Endodermal cell (in vitro differentiated cells): ENCODE measurements around the gene PKD2. TPM values are rescaled to one million over a fixed set of nuclear protein-coding genes. Genes with fewer than 3 reads are reported as not detected.

Source experiments
- DNase-seq: peaks from one replicate; pipeline ENCODE4 v3.0.0-alpha.2; 2017
- H3K27ac ChIP-seq: 2 replicates; pipeline ENCODE4 v1.5.1; 2013; ENCODE audit warnings: mild to moderate bottlenecking, low read depth, low read length, moderate library complexity
- H3K27me3 ChIP-seq: 2 replicates; pipeline ENCODE4 v1.6.1; 2013; ENCODE audit warnings: mild to moderate bottlenecking, low read length, moderate library complexity; ENCODE audit not compliant: insufficient read depth, control insufficient read depth, poor library complexity, severe bottlenecking
- H3K36me3 ChIP-seq: 2 replicates; pipeline ENCODE4 v1.7.0; 2013; ENCODE audit warnings: mild to moderate bottlenecking, low read length, moderate library complexity; ENCODE audit not compliant: control insufficient read depth, insufficient read depth
- H3K4me1 ChIP-seq: one replicate; pipeline ENCODE4 v1.7.0; 2013; ENCODE audit warnings: low read length; ENCODE audit not compliant: control insufficient read depth, insufficient read depth
- H3K4me3 ChIP-seq: 2 replicates; pipeline ENCODE4 v1.5.1; 2013; ENCODE audit warnings: mild to moderate bottlenecking, low read length, moderate library complexity
- H3K9ac ChIP-seq: 2 replicates; pipeline ENCODE4 v1.6.1; 2013; ENCODE audit warnings: mild to moderate bottlenecking, low read length, moderate library complexity; ENCODE audit not compliant: poor library complexity, severe bottlenecking; ENCODE audit errors: extremely low read depth
- H3K9me3 ChIP-seq: 2 replicates; pipeline ENCODE4 v1.6.1; 2013; ENCODE audit warnings: mild to moderate bottlenecking, low read length, moderate library complexity; ENCODE audit not compliant: control insufficient read depth
- H3K27ac Mint-ChIP-seq: 2 replicates; pipeline ENCODE4 v1.8.0; 2020; ENCODE audit warnings: mixed read lengths
- H3K27me3 Mint-ChIP-seq: 2 replicates; pipeline ENCODE4 v1.8.0; 2021; ENCODE audit warnings: mild to moderate bottlenecking, mixed read lengths; ENCODE audit not compliant: insufficient read depth
- H3K36me3 Mint-ChIP-seq: 2 replicates; pipeline ENCODE4 v1.8.0; 2020; ENCODE audit warnings: low read depth, mixed read lengths
- H3K4me1 Mint-ChIP-seq: 2 replicates; pipeline ENCODE4 v1.8.0; 2020; ENCODE audit warnings: mixed read lengths
- H3K4me3 Mint-ChIP-seq: 2 replicates; pipeline ENCODE4 v1.8.0; 2020; ENCODE audit warnings: mild to moderate bottlenecking, moderate library complexity, mixed read lengths
- H3K9me3 Mint-ChIP-seq: 2 replicates; pipeline ENCODE4 v1.8.0; 2020; ENCODE audit warnings: mild to moderate bottlenecking, mixed read lengths
- CTCF ChIP-seq: fragments of 200-600 bp; sonication (generic); conservative IDR thresholded peaks from 2 replicates; pipeline ENCODE4 v1.5.0; 2021; ENCODE audit warnings: antibody characterized with exemption, mild to moderate bottlenecking
- WGBS, 2 experiments: methylation state at CpG; one replicate each; pipeline versions ENCODE4 v1.1.5 to v1.1.7; 2013; ENCODE audit warnings: missing lambda C conversion rate in 2 of 2, mixed read lengths in 1 of 2; ENCODE audit not compliant: insufficient coverage in 1 of 2, insufficient read length in 1 of 2; 5-methylcytosine and 5-hydroxymethylcytosine counted together
- total RNA-seq, 2 donors: library from RNA; stranded (reverse); fragmentation: NEBNext Ultra II Directional in 1 of 2; extraction: Animal tissue kit (Norgen Biotek cat#: 25700) in 1 of 2; gene quantifications; 2 replicates in 1 of 2; 3 replicates in 1 of 2; pipeline ENCODE4 v1.2.1, GENCODE V29; 2021

The PKD2 gene
- total RNA-seq, 2 donors from 2014 or later = 31.4 to 34.2 TPM

DNA sequence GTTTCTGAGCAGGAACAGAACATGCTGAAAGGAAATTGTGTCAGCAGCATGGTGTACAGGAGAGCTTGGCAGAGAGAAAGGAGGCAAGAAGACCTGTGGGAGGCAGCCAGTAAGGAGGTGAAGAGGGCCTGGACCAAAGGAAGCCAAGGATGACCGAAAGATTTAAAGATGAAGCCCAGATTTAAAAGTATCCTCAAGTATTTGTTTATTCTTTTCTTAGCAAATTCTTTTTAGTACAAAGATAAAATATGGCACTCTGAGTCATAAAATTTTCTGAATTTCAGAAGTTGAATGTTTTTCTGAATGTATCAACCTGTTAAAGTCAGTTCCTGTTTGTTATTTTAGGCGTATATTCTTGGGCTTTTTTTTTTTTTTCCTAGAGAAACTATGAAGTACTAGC, 3.5 kb downstream of the PKD2 start:
- H3K27me3 ChIP-seq = no peaks in the 10 kb centered on the region
- H3K4me1 ChIP-seq = peaks cover 3% of the 10 kb centered on the region
- H3K4me3 ChIP-seq = peak overlapping the region; percentile 21
- Mint-ChIP-seq H3K4me1 (peaks cover 40% of the 10 kb centered on the region), H3K36me3 (peaks cover 2% of the 10 kb centered on the region), H3K9me3 (no peaks in the 10 kb centered on the region), H3K27me3 (peaks cover 9% of the 10 kb centered on the region), H3K4me3 (no peak overlapping the region), H3K27ac (no peak overlapping the region)
- no peaks in the 10 kb centered on the region for H3K36me3 ChIP-seq
- no peak overlapping the region for H3K9ac ChIP-seq
- H3K27ac ChIP-seq = no peak overlapping the region
- no peak for TF ChIP-seq CTCF
- no peaks in the 10 kb centered on the region for H3K9me3 ChIP-seq
- no peak for DNase-seq
- 72% methylated on average over 2 of the region's 2 CpGs; no CpG with 5 or more reads in 1 of the 2 experiments for WGBS, 2 experiments

- H3K9me3 Mint-ChIP-seq = no peaks in the 10 kb centered on the region
- H3K36me3 Mint-ChIP-seq = peaks cover 5% of the 10 kb centered on the region
- no peaks in the 10 kb centered on the region for H3K27me3 Mint-ChIP-seq
- Histone ChIP-seq H3K9ac (no peak overlapping the region), H3K4me1 (peaks cover 3% of the 10 kb centered on the region), H3K27me3 (no peaks in the 10 kb centered on the region), H3K4me3 (no peak overlapping the region), H3K36me3 (no peaks in the 10 kb centered on the region), H3K9me3 (no peaks in the 10 kb centered on the region), H3K27ac (no peak overlapping the region)
- no peak for DNase-seq
- peaks cover 31% of the 10 kb centered on the region for H3K4me1 Mint-ChIP-seq
- no peak overlapping the region for H3K27ac Mint-ChIP-seq
- no peak for TF ChIP-seq CTCF
- WGBS, 2 experiments = 89 to 100% methylated on average over 1 to 2 of the region's 3 CpGs
- H3K4me3 Mint-ChIP-seq = no peak overlapping the region
These were observed 5.2 kb downstream of the PKD2 start for GRCh38 chr4:88012647-88013046.

DNA sequence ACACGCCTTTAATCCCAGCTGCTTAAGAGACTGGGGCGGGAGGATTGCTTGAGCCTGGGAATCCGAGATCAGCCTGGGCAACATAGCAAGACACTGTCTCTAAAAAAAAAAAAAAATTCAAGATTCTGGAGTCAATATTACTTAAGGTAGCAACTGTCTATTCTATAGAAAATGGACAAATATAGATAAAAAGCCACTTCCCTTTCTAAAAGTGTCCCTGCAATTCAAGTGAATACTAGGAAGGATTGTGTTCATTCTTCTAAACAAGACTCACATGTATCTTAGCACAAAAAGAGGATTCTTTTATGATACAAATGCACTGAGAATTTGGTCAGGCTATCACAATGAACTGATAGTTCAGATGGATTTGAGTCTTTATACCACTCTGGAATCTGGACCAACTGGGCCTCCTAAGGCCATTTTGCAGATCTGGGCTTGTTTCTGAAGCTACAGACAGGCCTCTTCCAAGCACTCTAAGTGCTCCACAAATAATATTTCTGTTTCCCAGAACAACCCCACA, 7.0 kb downstream of the PKD2 start:
- Histone ChIP-seq H3K27me3 (no peaks in the 10 kb centered on the region), H3K9ac (no peak overlapping the region), H3K9me3 (no peaks in the 10 kb centered on the region), H3K27ac (no peak overlapping the region), H3K36me3 (peaks cover 4% of the 10 kb centered on the region), H3K4me1 (peaks cover 3% of the 10 kb centered on the region), H3K4me3 (no peak overlapping the region)
- no peaks in the 10 kb centered on the region for H3K9me3 Mint-ChIP-seq
- H3K27ac Mint-ChIP-seq = no peak overlapping the region
- H3K4me3 Mint-ChIP-seq = no peak overlapping the region
- no peak for DNase-seq
- no peak for TF ChIP-seq CTCF
- peaks cover 7% of the 10 kb centered on the region for H3K36me3 Mint-ChIP-seq
- 89 to 94% methylated on average over 2 to 3 of the region's 3 CpGs for WGBS, 2 experiments
- H3K27me3 Mint-ChIP-seq = no peaks in the 10 kb centered on the region
- H3K4me1 Mint-ChIP-seq = peaks cover 21% of the 10 kb centered on the region
